T-helper 2 cell treated with Interferon-gamma antibody and Interleukin-4, amounts not matched to agents 5 μg/mL and 100 μg/mL, for 36 hours (primary cell): ENCODE results near the gene SAMHD1.
A peak's percentile ranks its signal among the peaks of the same experiment; 100 is the strongest.
"Not testable (repeated sequence)": the region's sequence is repeated elsewhere in the genome, so short reads cannot be mapped to it uniquely, and the experiment has no call there.

Experiments used
- DNase-seq: peaks from one replicate; pipeline ENCODE4 v3.0.0; 2021; ENCODE audit warnings: low spot score
- H3K27ac Mint-ChIP-seq: one replicate; pipeline ENCODE4 v1.8.0; 2021; ENCODE audit warnings: mild to moderate bottlenecking, mixed read lengths
- H3K27me3 Mint-ChIP-seq: one replicate; pipeline ENCODE4 v1.8.0; 2021; ENCODE audit warnings: low read depth, mixed read lengths
- H3K36me3 Mint-ChIP-seq: one replicate; pipeline ENCODE4 v1.8.0; 2021; ENCODE audit warnings: low read depth, mixed read lengths
- H3K4me1 Mint-ChIP-seq: one replicate; pipeline ENCODE4 v1.8.0; 2021; ENCODE audit warnings: low read depth, mixed read lengths
- H3K4me3 Mint-ChIP-seq: one replicate; pipeline ENCODE4 v1.8.0; 2022; ENCODE audit warnings: mild to moderate bottlenecking, moderate library complexity, mixed read lengths
- H3K9me3 Mint-ChIP-seq: one replicate; pipeline ENCODE4 v1.8.0; 2021; ENCODE audit warnings: mixed read lengths

SAMHD1 gene

DNA sequence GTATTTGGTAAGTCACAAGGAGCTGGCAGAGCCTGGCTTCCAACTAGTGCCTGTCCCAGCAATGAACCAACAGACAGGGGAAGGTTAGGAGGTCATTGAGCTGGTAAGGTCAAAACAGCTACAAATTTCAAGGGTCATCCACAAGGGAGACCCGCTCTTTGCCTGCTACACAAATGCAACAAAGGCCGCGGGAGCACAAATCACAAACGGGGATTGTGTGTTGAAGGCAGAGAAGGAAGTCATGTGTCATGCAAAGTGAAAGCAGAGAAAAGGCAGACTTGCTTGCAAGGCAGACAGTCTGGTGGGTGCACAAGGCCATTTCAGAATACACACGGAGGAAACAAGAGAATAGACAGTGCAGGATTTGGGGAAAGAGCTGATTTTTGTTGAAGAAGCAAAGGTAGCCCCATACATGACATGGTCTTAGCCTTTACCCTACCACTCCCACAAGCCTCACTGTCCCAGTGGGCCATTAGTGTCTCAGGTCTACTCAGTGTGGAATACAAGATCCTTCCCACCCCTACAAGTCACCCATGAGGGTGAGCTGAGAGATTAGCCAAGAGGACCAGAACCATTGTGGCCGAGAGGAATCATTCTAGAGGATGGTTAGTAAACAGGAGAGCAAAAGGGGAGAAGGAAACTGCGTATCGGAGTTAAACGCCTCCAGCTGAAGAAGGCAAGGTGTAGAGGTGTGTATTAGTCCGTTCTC is 18.1 kb upstream of the SAMHD1 start:
- DNase-seq: no peak
- peaks cover 44% of the 10 kb centered on the region for H3K4me1 Mint-ChIP-seq
- H3K9me3 Mint-ChIP-seq: no peaks in the 10 kb centered on the region
- H3K27me3 Mint-ChIP-seq: no peaks in the 10 kb centered on the region
- peak overlapping the region; percentile 84 for H3K27ac Mint-ChIP-seq
- peaks cover 12% of the 10 kb centered on the region for H3K36me3 Mint-ChIP-seq
- peak overlapping the region; percentile 50 for H3K4me3 Mint-ChIP-seq

GRCh38 chr20:36969051-36969450 is 17.5 kb upstream of the SAMHD1 start:
- Mint-ChIP-seq H3K9me3 (no peaks in the 10 kb centered on the region), H3K27me3 (no peaks in the 10 kb centered on the region), H3K4me3 (peak overlapping the region; percentile 50), H3K4me1 (peaks cover 44% of the 10 kb centered on the region), H3K27ac (peak overlapping the region; percentile 84), H3K36me3 (peaks cover 12% of the 10 kb centered on the region)
- no peak for DNase-seq

DNA sequence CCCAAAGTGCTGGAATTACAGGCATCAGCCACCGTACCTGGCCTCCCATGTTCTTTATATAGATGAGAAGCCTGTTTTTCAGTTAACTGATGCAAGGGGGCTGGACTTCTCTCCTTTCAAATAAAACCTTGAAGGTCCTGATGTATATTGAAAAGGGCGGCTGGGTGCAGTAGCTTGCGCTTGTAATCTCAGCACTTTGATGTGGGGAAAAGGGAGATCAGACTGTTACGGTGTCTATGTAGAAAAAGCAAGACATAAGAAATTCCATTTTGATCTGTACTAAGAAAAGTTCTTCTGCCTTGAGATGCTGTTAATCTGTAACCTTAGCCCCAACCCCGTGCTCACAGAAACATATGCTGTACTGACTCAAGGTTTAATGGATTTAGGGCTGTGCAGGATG is 16.1 kb upstream of the SAMHD1 start:
- Mint-ChIP-seq H3K27ac (no peak overlapping the region), H3K4me3 (no peak overlapping the region), H3K9me3 (peaks cover 4% of the 10 kb centered on the region), H3K27me3 (no peaks in the 10 kb centered on the region), H3K36me3 (peaks cover 17% of the 10 kb centered on the region), H3K4me1 (peaks cover 41% of the 10 kb centered on the region)
- DNase-seq: no peak

DNA sequence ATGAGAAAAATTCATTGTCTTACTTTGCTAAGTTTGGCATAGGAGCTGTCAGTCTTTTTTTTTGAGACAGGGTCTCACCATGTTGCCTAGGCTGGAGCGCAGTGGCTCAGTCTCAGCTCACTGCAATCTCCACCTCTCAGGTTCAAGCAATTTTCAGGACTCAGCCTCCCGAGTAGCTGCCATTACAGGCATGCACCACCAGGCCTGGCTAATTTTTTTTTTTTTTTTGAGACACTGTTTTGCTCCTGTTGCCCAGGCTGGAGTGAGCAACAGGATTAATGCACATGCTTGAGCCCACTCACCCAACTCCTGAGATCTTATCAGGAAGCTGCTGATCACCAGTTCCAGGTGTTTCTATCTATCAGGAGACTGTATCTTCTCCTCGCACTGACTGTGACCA is 15.5 kb upstream of the SAMHD1 start:
- not testable (repeated sequence) for H3K9me3 Mint-ChIP-seq, H3K4me3 Mint-ChIP-seq, DNase-seq, H3K27me3 Mint-ChIP-seq, H3K27ac Mint-ChIP-seq
- Mint-ChIP-seq H3K36me3 (peaks cover 20% of the 10 kb centered on the region), H3K4me1 (peaks cover 39% of the 10 kb centered on the region)

GRCh38 chr20:36962354-36962941 is 10.9 kb upstream of the SAMHD1 start:
- H3K27ac Mint-ChIP-seq, H3K36me3 Mint-ChIP-seq, H3K9me3 Mint-ChIP-seq, DNase-seq, H3K27me3 Mint-ChIP-seq, H3K4me1 Mint-ChIP-seq, H3K4me3 Mint-ChIP-seq: not testable (repeated sequence)

GRCh38 chr20:36959242-36959641 is 7.7 kb upstream of the SAMHD1 start:
- no peak overlapping the region for H3K4me3 Mint-ChIP-seq
- peaks cover 7% of the 10 kb centered on the region for H3K9me3 Mint-ChIP-seq
- H3K4me1 Mint-ChIP-seq: peaks cover 15% of the 10 kb centered on the region
- DNase-seq: no peak
- H3K27me3 Mint-ChIP-seq: no peaks in the 10 kb centered on the region
- no peak overlapping the region for H3K27ac Mint-ChIP-seq
- H3K36me3 Mint-ChIP-seq: peaks cover 9% of the 10 kb centered on the region

DNA sequence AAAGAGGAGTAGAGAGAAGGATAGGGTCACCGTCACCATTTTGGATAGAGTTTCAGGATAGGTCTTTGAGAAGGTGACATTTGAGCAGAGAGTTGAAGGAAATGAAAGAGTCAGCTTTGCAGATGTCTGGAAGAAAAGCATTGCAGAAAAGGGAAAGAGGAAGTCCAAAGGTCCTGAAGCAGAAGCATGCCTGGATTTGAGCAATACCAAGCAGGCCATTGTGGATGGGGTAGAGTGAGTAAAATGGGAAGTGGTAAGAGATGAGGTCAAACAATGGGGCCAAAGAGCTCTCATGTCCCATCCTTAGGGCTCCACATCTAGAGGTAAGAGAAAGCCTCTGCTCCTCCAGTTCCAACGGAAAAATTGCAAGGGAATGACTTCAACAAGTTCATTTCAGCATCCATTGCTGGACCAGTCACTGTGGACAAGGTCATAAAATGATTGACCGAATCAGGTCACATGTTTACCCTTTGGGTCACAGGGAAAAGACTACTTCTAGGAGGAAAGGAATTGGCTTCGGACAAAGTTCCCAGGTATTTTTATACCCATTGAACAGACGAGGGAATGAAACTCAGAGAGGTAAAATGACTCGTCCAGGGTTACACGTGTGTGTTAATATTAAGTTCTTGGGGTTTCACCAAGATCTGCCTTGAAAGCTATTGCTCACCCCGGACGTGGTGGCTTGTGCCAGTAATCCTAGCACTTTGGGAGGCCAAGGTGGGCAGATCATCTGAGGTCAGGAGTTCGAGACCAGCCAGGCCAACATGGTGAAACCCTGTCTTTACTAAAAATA is 6.6 kb upstream of the SAMHD1 start:
- H3K4me3 Mint-ChIP-seq: no peak overlapping the region
- H3K9me3 Mint-ChIP-seq: peaks cover 7% of the 10 kb centered on the region
- peaks cover 16% of the 10 kb centered on the region for H3K4me1 Mint-ChIP-seq
- H3K27me3 Mint-ChIP-seq: no peaks in the 10 kb centered on the region
- DNase-seq: no peak
- peaks cover 8% of the 10 kb centered on the region for H3K36me3 Mint-ChIP-seq
- H3K27ac Mint-ChIP-seq: no peak overlapping the region

- Mint-ChIP-seq H3K27ac (no peak overlapping the region), H3K36me3 (no peaks in the 10 kb centered on the region), H3K4me3 (no peak overlapping the region), H3K27me3 (no peaks in the 10 kb centered on the region), H3K9me3 (no peaks in the 10 kb centered on the region), H3K4me1 (peaks cover 22% of the 10 kb centered on the region)
- no peak for DNase-seq
These were observed 5.2 kb upstream of the SAMHD1 start for GRCh38 chr20:36956674-36957073.

DNA sequence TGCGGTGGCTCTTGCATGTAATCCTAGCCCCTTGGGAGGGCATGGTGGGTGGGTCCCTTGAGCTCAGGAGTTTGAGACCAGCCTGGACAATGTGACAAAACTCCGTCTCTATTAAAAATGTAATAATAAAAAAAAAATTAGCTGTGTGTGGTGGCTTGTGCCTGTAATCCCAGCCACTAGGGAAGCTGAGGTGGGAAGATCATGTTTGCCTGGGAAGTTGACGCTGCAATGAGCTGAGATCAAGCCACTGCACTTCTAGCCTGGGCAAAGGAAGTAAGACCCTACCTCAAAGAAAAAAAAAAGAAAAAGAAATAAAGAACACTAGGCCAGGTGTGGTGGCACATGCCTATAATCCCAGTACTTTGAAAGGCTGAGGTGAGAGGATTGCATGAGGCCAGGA is 4.5 kb upstream of the SAMHD1 start:
- H3K27me3 Mint-ChIP-seq: no peaks in the 10 kb centered on the region
- H3K27ac Mint-ChIP-seq: no peak overlapping the region
- H3K9me3 Mint-ChIP-seq: no peaks in the 10 kb centered on the region
- H3K4me3 Mint-ChIP-seq: no peak overlapping the region
- H3K4me1 Mint-ChIP-seq: peaks cover 23% of the 10 kb centered on the region
- no peak for DNase-seq
- no peaks in the 10 kb centered on the region for H3K36me3 Mint-ChIP-seq

DNA sequence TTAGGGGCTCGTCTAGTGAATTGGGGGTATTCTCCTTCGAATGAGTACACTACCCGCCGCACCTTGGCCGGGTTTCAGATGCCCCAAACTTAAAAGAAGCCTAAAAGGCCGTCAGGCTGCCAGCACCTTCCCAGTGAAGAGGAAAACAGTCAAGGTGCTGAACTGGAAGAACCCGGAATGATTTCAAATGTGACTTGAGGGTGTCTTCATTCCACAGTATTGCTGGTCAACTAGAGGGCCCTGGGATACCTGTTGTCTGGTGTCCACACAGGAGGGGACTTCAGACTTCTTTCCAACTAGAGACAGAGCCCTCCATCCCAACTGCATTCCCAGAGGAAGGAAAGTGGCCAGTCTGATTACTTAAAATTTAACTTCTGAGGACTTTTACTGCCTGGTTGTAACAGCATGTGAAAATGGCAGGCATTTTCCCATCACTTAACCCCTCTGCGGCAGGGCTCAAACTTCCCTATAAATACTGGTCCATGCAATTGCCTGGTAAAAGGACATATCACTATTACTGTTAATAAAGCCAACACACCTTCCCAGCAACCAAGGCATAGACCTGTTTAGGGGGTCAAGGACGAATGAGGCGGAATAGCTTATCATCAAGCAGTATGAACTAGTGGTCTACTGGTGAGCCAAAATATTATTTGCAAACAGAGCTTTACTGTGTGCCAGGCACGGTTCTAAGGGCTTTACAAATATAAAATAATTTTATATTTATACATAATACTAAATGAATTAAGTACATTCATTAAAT is 651 bp upstream of the SAMHD1 start:
- H3K4me3 Mint-ChIP-seq: peak overlapping the region; percentile 92
- peak overlapping the region; percentile 94 for H3K27ac Mint-ChIP-seq
- H3K36me3 Mint-ChIP-seq: peaks cover 22% of the 10 kb centered on the region
- no peak for DNase-seq
- H3K27me3 Mint-ChIP-seq: no peaks in the 10 kb centered on the region
- H3K4me1 Mint-ChIP-seq: peaks cover 29% of the 10 kb centered on the region
- H3K9me3 Mint-ChIP-seq: no peaks in the 10 kb centered on the region

DNA sequence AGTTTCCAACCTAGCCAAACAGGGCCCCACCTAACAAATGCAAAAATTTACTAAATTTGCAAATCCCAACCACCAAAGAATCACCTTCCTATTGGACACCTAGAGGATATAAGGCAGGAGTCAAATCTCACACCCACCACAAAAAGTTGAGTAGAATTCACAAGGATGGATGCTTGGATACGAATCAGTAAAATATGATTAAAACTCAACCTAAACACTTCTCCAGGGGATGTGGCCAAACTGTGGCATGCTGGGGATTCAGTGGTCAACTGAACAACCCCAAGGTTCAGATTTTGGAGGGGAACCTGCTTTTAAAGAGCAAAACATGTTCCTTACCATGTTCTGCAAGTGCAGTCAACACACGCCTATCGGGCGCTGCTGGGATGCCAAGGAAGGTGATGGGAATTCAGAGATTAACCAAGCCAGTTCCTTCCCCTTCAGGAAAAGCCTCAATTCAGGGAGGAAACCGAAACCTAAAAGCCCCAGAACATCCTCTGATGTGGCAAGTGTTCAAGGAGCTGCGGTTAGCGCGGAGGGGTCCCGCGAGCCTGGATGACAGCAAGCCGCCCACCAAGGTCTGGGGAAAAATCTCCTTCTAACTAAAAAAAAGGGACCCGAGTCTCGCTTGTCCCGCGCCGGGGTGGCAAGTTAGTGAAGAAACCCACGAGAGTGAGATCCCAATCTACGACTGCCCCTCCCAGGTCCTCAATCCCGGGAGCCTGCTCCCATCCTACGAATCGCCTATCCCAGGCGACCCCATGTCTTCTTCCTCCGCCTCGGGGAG is 902 bp downstream of the SAMHD1 start:
- Mint-ChIP-seq H3K9me3 (no peaks in the 10 kb centered on the region), H3K36me3 (peaks cover 34% of the 10 kb centered on the region), H3K27me3 (no peaks in the 10 kb centered on the region), H3K4me3 (peak overlapping the region; percentile 92), H3K27ac (peak overlapping the region; percentile 94), H3K4me1 (peaks cover 37% of the 10 kb centered on the region)
- peak; percentile 32 for DNase-seq

DNA sequence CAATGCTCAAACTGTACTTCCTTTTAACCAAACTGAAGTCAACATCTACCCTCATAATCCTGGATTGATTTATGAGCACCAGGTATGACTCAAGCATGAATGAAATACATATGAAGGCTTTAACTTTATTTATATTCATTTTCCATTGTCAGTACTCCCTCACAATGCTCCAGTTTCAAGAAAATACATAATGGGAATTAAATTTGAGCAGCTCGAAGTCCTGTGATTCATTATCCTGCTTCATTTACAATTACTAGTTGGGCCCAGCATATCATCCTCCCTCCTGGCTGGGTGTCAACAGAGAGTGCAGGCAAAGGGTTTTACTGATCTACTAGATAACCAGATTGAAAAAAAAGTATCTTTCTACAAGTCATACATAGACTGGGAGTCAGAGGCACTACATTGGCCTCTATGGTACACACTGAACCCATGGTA is 10.1 kb downstream of the SAMHD1 start:
- peaks cover 53% of the 10 kb centered on the region for H3K4me1 Mint-ChIP-seq
- DNase-seq: no peak
- H3K27me3 Mint-ChIP-seq: no peaks in the 10 kb centered on the region
- H3K36me3 Mint-ChIP-seq: peaks cover 64% of the 10 kb centered on the region
- H3K4me3 Mint-ChIP-seq: peak overlapping the region; percentile 57
- H3K9me3 Mint-ChIP-seq: no peaks in the 10 kb centered on the region
- peak overlapping the region; percentile 89 for H3K27ac Mint-ChIP-seq

GRCh38 chr20:36937402-36937770 is 14.1 kb downstream of the SAMHD1 start:
- DNase-seq: no peak
- Mint-ChIP-seq H3K4me3 (no peak overlapping the region), H3K9me3 (no peaks in the 10 kb centered on the region), H3K27me3 (no peaks in the 10 kb centered on the region), H3K36me3 (peaks cover 52% of the 10 kb centered on the region), H3K27ac (no peak overlapping the region), H3K4me1 (peaks cover 38% of the 10 kb centered on the region)
